GM18909 (cell line): ENCODE results near the gene MSX1.

ENCODE experiments used
- ATAC-seq: cut with Tn5 transposase; IDR thresholded peaks from one replicate; pipeline ENCODE4 v1.9.1; 2021; ENCODE audit warnings: mild to moderate bottlenecking; ENCODE audit not compliant: unreplicated experiment, poor library complexity

MSX1 gene

DNA sequence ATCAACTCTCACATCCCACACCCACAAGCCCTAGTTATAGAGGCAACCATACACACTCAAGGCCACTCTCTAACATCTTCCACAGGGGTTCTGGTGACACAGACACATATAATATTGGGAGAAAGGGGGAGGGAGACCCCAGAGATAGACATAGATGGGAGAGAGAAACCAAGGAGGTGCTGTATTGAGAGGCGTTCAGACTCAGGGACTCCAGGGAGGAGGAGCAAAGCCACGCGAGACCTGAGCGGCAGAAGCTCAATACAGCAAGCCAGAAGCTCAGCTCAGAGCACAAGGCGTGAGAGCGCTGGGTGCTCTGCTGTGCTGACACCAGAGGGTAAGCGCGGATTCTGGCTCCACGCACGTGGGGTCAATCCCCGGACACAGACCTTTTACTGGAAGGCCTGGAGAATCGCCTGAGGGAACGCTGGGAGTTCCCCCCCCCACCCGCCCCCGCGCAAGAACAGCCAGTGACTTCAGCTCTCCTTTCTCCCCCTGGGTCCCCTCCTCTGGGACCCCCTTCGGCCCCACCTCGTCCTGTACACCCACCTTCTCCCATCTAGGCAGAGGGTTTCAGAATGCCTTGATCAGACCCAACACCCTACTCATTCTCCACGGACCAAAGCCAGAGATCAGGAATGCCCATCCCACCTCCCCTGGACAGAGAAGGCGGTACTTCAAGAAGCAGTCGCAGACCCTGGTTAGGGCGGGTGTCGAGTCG is 8.7 kb downstream of the MSX1 start:
- ATAC-seq = no peak

DNA sequence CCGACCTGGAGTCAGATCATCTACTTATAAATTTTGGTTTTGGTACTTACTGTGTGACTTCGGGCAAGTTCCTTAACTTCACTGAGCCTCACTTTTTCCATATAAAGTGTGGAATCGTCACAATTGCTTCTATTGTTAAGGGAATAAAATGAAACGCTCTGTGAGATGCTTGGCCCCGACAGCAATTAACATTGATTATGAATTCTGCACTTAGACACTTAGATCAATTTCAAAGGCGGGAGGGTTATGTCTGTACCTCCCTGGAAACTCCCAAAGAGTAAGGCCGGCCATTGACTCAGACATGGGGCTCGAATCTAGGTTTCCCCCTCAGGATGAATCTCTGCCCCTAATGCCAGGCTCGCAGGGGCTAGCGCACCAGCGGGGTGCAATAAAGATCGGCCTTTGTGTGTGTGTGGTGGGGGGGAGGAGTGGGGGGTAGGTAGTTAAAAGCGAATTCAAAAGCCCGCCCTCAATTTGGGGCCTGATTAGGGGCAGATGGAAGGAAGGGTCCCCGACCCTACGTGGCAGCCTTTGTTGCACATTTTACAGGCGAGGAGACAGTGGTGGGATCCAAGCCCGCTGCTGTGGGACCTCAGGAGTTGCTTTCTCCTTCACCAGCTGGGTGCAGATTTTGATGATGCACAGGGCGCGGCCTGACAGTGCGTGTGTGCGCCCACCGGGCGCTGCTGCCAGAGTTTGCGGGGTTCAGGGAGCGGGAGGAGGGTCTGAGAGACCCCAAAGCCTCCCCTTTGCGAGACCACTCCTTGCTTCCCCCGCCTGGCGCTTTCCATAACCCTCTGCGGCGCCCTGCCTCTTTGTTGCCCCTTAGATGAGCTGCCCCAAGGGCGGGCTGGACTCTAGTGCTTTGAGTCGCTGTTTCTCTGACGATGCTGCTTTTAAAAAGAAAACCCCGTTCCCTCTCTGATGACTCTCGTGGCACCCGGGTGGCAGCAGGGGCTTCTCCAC is 9.6 kb downstream of the MSX1 start:
- no peak for ATAC-seq

DNA sequence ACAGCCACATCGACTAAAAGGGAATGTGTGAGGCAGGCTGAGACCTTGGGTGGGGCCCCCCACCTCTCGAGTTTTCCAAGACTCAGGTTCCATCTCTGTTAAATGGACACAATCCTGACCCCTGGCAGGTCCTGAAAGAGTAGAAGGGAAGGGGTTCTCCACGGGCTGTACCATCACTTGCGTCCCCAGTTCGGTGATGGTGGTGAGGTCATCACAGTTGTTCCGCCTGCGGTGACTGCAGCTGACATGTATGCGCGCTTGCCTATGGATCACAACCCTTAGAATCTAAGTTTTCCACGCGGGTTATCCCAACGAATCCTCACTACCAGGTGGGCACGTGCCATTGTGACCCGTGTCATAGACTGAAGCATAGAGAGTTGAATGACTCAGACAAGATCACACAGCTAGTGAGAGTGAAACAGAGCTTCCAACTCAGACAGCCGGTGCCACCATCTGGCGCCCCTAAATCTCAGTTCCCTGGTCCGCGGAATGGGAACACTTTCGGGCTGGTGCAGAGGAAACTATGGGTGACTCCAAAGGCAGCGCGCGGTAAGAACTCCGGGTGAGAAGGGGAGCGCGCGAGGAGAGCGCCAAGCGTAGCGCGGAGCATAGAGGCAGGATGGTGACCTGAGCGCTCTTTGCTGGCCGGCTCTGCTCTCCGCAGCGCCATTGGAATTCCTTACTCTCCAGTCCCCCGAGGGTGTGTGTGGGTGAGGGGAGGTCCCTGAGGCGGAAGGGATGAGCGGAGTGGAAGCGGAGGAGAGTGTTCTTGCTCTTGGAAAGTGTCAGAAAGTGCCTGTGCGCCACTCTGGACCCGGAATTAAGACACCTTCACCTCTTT is 10.5 kb downstream of the MSX1 start:
- no peak for ATAC-seq

DNA sequence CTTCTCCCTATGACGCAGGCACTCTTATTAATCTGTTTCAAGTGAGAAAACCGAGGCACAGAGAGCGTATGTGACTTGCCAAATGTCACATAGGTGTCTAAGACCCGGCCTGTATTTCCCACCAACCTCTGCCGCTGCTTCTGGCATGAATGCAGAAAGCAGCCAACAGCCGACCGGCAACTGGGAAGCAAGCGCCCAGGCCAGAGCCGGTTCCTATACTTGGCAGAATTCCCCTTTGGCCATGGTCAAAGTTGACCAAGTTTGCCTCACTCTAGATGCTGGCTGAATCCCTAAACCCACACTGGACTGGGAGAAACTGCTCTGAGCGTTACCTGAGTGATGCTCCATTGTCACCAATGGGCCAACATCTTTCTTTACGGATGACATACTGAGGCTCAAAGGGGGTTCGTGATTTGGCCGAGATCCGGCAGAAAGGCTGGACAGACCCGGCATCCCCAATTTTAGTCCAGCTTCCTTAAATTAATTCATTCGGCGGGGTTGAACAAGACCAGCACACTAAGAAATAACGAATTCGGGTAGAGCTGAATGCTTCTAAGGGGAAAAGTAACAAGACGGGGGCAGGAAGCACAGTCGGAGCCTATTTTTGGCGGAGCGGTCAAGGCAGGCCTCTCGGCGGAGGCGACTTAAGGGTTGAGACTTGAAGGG is 11.2 kb downstream of the MSX1 start:
- ATAC-seq = no peak

DNA sequence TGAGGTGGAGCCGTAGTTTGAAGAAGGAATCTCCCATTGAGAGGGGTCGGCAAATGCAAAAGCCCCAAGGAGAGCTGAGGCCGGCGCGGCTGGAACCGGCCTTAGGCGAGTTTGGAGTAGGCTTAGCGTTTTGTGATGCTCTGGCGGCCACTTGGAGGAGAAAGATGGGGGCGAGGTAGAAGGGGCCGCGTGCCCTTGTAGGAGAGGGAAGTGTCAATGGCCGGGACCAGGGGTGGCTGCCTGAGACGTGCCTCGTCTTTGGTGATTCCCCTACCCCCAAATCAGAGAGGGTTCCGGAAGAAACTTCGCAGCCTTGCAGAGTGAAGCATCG is 11.7 kb downstream of the MSX1 start:
- no peak for ATAC-seq

DNA sequence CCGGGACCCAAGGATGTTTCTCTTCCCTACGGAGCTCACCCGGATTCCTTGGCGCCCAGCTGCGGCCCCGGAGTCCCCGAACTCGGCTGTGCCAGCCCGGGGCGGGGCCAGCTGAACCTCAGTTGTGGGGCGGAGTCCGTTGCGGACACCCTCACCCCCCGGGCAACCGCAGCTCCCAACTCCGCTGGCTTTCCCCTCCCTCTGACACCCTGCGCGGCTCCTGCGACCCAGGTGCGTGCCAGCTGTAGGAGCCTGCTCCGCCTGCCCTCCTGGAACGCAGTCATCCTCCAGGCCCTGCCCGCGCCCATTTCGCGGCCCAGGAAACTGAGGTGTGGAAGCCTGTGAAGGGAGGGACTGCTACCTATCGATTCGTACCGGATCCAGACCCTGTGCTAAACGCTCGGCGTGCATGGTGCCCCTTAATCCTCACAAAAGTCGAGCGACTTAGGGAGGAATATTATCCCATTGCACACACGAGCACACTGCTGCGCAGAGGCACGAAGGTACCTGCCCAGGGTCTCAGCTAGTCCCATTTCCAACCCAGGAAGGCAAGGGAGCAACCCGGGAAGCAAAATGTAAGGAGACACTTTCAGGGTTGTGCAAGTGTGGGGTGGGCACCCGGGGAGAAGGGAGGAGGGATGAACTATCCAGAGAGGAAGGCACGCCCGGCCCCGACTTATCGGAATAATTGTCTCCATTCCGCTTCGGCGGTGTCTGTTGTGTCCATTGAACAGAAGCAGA is 12.3 kb downstream of the MSX1 start:
- no peak for ATAC-seq

DNA sequence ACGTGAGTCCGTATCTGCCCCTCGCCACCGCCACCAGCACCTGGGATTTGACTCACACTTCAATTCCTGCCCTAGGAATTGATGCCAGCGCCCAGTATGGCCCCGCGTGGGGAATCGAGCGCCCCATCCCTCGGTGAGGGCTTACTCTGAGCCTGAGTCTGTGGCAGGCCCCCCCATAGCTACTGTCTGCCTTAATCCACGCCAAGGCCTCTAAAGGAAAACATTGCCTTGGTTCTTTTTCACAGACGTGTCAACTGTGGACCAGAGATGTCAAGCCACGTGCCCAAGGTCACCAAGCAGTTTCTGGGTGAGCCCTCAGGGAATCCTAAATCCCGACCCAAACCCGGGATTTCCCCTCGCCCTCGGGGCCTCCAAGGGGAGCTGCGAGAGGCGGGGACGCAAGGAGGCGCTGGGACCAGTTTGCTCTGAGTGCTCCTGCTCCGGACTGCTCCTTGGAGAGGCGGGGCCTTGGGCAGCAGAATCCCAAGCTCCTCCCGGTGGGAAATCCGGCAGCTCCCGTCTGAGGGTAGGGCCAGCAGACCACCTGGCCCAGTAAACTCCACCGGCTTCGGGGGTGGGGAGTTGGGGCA is 12.9 kb downstream of the MSX1 start:
- no peak for ATAC-seq

DNA sequence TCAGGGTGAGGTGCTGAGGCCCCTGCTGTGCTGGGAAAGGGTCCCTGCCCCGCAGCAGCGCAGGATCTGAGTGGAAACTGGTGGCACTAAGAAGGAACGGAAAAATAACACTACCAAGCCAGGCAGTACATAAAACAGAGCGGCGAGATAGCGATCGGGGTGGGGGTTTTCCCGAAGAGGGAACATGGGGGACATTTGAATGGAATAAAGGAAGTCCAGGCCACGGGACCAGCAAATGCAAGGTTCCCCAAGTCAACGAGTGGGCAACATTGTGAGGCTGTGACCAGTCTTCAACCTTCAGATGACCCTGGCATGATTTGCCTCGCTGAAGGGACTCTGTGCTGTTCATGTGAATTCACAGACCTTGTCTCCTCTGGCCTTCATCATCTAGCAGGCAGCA is 13.7 kb downstream of the MSX1 start:
- no peak for ATAC-seq

DNA sequence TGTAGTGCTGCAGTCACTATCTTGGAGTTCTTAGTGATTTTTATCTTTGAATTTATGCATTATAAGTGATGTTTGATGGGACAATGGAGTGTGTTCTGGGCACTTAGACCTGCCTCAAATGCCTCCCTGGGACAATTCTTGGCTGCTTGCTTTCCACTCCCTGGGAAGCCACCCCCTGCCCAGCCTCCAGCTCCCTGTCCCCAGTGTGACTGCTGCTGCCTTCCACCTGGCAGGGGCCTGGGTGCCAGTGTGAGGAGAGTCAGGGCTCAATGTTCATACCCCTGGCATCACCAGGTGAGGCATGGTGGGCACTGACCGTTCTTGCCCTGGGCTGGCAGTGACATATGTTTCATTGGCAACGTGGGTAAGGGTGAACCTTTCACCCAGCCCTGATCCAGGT is 14.8 kb downstream of the MSX1 start:
- no peak for ATAC-seq

DNA sequence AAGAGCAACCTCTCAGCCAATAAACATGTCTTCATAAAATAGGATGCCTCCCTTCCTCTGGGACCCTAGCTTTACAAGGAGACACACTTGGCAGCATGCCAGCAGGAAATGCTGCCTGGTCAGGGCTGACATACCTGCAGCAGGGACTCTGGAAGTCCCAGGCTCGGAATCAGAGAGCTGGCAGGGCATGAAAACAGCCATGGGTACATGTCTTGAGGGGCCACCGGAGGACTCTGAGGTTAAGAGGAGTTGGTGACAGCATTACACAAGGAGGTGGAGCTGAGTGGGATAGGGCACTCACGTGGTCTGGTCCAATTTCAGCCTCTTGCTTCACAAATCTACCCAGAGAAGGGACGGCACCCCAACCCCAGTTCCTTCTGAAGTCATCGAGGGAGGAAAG is 15.7 kb downstream of the MSX1 start:
- no peak for ATAC-seq

DNA sequence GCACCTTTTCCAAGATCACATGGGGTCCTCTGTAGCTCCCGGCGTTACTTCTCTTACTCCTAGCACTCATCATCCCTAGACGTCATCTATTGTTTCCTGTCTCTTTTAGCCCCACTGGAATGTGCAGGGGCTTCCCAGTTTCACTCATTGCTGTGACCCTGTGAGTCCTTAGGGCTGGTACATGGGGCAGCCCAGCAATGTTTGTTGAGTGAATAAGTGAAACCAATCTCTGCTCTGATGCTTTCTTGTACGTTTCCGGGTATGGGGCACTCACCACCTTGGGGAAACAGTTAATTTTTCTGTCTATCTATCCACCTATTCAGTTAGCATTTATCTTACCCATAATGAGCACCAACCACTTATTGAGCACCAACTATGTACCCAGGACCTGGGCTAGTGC is 16.1 kb downstream of the MSX1 start:
- ATAC-seq = no peak

DNA sequence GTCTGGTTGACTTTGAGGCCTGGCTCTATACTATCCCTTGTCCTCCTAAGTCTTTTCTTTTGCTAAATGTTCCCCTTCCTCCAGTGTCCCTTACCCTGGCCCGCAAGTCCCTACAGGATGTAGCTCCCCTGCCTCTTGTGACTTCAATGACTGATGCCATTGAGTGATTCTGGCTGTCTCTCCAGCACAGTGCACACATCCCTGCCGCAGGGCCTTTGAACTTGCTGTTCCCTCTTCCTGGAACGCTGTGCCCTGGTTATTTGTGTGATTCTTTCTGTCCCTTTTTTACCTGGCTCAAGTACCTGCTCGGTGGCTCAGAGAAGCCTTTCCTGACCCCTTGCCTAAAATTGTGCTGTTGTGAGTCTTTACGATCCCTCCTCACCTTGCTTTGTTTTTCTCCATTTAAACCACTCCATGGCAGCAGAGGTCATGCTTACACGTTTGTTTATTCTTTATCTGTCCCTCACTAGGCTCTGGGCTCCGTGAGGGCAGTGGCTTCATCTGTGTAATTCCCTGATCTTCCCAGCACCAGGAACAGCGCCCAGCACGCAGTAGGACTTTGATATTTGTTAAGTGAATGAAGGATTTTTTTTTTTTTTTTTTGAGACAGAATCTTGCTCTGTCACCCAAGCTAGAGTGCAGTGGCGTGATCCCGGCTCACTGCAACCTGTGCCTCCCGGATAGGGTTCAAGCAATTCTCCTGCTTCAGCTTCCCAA is 17.6 kb downstream of the MSX1 start:
- no peak for ATAC-seq

DNA sequence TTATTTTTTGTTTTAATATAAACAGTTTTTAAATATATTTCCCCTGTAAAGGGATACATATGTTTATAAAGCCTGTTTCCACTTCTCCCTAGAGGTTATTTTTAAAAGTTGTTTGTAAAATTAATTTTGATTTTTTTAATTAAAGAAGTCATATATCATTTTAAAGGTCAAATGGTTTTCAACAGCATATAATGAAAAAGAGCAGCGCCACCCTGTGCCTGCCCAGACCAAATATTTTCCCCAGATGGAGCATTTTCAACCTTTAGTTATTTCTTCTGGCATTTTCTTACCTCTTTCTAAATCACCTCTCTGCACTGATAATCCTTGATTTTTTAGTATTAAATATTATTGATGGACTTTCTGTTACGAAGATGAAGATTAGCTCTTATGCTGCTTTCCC is 21.0 kb downstream of the MSX1 start:
- no peak for ATAC-seq

DNA sequence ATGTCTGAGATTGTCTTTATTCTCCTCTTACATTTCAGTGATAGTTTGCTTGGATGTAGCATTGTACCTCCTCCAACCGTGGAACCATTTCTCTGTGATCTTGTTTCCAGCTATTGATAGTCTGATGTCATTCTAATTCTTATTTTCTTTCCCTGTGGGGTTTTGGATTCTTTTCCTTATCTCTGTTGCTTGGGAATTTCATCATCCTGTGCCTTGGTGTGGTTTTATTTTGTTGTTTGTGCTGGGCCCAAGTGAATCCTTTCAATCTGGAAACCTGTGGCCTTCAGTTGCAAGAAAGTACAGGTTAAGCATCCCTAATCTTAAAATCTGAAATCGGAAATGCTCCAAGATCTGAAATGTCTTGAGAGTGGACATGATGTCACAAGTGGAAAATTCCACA is 22.0 kb downstream of the MSX1 start:
- no peak for ATAC-seq

DNA sequence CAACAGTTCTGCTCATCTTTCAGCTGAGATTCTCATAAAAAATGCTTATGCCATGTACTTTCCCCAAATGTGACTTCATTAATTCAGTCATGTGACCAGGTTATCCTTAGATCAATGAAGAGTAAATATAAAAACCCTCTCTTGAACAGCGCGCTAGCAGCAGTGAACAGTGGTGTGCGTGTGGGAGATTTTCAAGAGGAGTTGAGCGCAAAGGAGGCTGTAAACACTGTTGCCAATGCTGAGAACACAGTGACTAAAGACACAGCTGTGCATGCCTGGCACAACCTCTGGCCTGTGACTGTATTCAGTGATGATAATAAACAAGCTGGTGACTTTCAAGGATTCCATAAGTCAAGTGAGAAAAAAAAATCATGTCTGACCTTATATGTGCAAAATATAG is 25.1 kb downstream of the MSX1 start:
- no peak for ATAC-seq

DNA sequence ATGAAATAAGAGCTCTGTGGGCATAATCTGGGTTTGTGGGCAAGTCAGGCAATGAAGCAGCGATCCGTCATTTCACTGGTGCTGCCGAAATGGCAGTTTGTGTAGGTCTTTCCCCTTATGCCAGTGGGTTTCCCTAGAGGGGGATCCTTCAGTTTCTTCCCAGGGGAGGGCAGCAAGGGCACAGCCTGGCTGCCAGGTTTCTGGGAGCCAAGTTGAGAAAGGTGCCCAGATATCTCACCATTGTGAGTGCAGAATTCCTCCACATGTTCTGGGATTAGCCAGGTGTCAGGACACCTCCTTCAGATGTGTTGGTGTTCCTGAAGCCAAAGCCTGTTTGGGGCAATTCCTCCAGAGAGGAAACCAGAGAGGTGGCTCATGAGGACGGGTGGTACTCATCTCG is 28.0 kb downstream of the MSX1 start:
- no peak for ATAC-seq

DNA sequence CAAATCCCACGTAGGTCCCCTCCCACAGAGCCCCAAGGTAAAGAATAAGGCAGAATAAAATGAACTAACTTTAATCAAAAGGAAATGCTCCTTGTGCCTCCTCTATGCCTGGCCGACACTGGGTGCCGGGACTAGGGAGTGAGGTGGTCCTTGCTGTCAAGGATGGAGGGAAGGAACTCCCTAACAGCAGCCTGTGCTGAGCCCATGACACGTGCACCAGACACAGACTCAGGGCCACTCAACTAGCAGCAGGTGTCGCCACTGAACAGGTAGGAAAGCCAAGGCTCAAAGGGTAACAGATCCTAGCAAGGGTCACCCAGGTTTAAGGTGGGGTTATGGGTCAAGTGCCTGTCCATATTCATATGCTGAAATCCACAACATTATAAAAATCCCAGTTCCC is 29.2 kb downstream of the MSX1 start:
- no peak for ATAC-seq

DNA sequence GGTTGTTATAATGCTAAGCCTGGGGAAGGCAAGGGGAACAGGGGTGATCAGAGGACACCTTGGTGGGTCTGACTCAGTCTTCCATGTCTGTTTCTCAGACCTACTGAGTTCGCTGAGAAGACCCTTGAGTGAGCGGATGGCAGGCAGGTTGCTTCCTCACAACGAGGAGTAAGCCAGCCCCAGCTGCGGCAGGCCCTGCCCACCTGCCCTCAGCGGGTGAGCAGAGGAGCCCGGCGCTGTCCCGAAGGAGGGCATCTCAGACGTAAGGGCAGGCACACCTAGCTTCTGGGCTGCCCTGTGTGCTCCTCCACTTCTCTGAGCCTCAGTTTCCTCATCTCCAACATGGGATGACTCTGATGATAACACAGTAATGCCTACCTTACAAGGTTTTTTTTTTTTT is 30.3 kb downstream of the MSX1 start:
- ATAC-seq = no peak
